Activated T-helper 1 cell treated with anti-CD3 and anti-CD28 coated beads, Interleukin-12 subunit alpha, Interleukin-12 subunit beta, Interleukin-2, Interleukin-4 antibody, amounts not matched to agents 30 ng/mL and 10 ng/mL and 1 ng/mL, durations not matched to agents 14 hours and 24 hours and 36 hours (primary cell): ENCODE results near the gene TMEM8B. TPM values are rescaled to one million over a fixed set of nuclear protein-coding genes. Genes with fewer than 3 reads are reported as not detected.
"Not testable (repeated sequence)": the region's sequence is repeated elsewhere in the genome, so short reads cannot be mapped to it uniquely, and the experiment has no call there.

ENCODE experiments used
- DNase-seq: peaks from one replicate; pipeline ENCODE4 v3.0.0; 2021; ENCODE audit warnings: low spot score
- H3K27ac Mint-ChIP-seq: one replicate; pipeline ENCODE4 v1.8.0; 2021; ENCODE audit warnings: mild to moderate bottlenecking, mixed read lengths
- H3K27me3 Mint-ChIP-seq: one replicate; pipeline ENCODE4 v1.8.0; 2022; ENCODE audit warnings: mild to moderate bottlenecking, moderate library complexity, mixed read lengths; ENCODE audit not compliant: insufficient read depth
- H3K36me3 Mint-ChIP-seq: one replicate; pipeline ENCODE4 v1.8.0; 2021; ENCODE audit warnings: low read depth, mixed read lengths
- H3K4me1 Mint-ChIP-seq: one replicate; pipeline ENCODE4 v1.8.0; 2021; ENCODE audit warnings: low read depth, mixed read lengths
- H3K4me3 Mint-ChIP-seq: one replicate; pipeline ENCODE4 v1.8.0; 2021; ENCODE audit warnings: mild to moderate bottlenecking, moderate library complexity, mixed read lengths
- H3K9me3 Mint-ChIP-seq: one replicate; pipeline ENCODE4 v1.8.0; 2021; ENCODE audit warnings: mixed read lengths
- intact Hi-C: fragments of 100-400 bp; cut with micrococcal nuclease; formaldehyde crosslinking; loops from one replicate; pipeline ENCODE4 v1.15.1; 2024
- total RNA-seq: library from RNA; stranded (reverse); gene quantifications from 2 replicates; pipeline ENCODE4 v1.2.3, GENCODE V29; 2022

Gene TMEM8B
- total RNA-seq, 1 donor from 2014 or later = 1.7 TPM

DNA sequence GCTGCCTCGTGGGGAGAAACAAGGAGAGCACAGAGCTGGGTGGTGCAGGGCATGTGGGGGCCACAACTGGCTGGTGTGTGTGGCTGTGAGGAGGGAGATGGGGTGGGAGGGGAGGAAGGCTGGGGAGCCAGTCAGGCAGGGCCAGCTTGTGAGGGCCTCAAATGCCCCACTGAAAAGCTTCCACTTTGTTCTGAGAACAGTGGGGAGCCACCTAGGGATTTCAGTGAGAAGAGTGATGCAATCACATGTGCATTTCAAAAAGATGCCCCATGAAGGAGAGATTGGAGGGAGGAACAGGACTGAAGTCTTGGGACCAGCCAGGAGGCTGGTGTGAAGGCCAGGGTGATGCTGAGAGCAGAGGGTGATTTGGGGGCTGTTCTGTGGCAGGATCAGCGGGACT, 39.9 kb downstream of the TMEM8B start:
- no peak for DNase-seq
- Mint-ChIP-seq H3K4me3 (no peak overlapping the region), H3K36me3 (no peaks in the 10 kb centered on the region), H3K27me3 (no peaks in the 10 kb centered on the region), H3K9me3 (no peaks in the 10 kb centered on the region), H3K4me1 (no peaks in the 10 kb centered on the region), H3K27ac (no peak overlapping the region)
- intact Hi-C loops = no loop called here

GRCh38 chr9:35869621-35870216, 40.7 kb downstream of the TMEM8B start:
- H3K36me3 Mint-ChIP-seq = no peaks in the 10 kb centered on the region
- H3K9me3 Mint-ChIP-seq = no peaks in the 10 kb centered on the region
- H3K27me3 Mint-ChIP-seq = no peaks in the 10 kb centered on the region
- no peak for DNase-seq
- H3K4me3 Mint-ChIP-seq = no peak overlapping the region
- H3K4me1 Mint-ChIP-seq = no peaks in the 10 kb centered on the region
- no peak overlapping the region for H3K27ac Mint-ChIP-seq
- intact Hi-C loops = no loop called here

DNA sequence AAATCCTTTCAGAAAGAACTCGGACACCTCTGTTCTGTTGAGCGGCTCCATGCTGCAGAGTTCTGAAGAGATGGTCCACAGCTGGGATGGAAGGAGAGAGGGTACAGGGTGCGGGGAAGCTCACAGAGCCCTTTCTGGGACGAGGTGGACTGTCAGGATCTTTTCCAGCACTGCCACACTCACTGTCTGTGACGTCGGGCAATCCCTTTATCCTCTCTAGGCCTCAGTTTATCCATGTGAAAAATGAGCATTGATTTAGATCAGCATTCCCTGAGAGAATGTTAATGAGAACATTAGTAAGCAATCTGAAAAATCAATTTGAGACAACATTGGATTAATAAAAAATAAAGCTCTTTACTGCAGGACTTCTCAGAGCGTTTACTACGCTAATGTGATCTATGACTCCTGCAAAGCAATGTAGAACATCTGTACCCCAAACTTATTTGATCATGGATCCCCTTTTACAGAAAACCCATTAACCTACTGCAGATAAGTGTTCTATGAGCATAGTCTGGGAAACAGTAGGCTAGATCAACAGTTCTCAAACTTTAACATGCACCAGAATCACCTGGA, 41.4 kb downstream of the TMEM8B start, which contains the start of gene OR13J1:
OR13J1 (minus strand) TSS at position 51 of the 573 bp plus-strand sequence; CDS start at position 51, 0 bp downstream.
- Mint-ChIP-seq H3K27ac (no peak within 1 kb of the TSS), H3K4me3 (no peak within 1 kb of the TSS), H3K27me3 (peaks cover 2% of the 10 kb centered on the region), H3K36me3 (no peaks in the 10 kb centered on the region), H3K9me3 (no peaks in the 10 kb centered on the region), H3K4me1 (no peaks in the 10 kb centered on the region)
- intact Hi-C loops = no loop called here
- DNase-seq = no peak

DNA sequence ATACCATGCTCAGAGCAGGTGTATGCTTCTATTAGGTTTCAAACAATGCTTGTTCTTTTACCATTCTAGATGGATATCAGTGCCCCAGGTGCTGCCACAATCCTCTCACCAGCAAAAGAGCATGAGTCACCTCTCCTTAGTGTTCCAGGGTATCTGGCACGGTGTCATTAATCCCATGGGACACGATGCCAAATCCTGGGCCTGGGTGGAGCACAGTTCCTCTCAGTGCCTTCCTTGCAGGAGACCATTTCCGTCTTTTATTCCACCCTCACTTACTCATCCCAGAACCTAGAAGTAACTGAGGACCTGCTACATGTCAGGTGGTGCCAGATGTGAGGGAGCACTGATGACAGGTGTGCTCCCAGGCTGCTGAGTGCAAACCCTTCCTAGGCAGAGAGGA, 42.5 kb downstream of the TMEM8B start:
- H3K9me3 Mint-ChIP-seq = peaks cover 3% of the 10 kb centered on the region
- DNase-seq = no peak
- intact Hi-C loops = no loop called here
- H3K4me3 Mint-ChIP-seq = no peak overlapping the region
- peaks cover 7% of the 10 kb centered on the region for H3K27me3 Mint-ChIP-seq
- no peaks in the 10 kb centered on the region for H3K4me1 Mint-ChIP-seq
- H3K27ac Mint-ChIP-seq = no peak overlapping the region
- H3K36me3 Mint-ChIP-seq = no peaks in the 10 kb centered on the region

GRCh38 chr9:35872505-35872904, 43.5 kb downstream of the TMEM8B start:
- Mint-ChIP-seq H3K4me1 (no peaks in the 10 kb centered on the region), H3K27ac (no peak overlapping the region), H3K36me3 (no peaks in the 10 kb centered on the region), H3K4me3 (no peak overlapping the region), H3K9me3 (peaks cover 10% of the 10 kb centered on the region), H3K27me3 (peaks cover 11% of the 10 kb centered on the region)
- intact Hi-C loops = no loop called here
- DNase-seq = no peak

DNA sequence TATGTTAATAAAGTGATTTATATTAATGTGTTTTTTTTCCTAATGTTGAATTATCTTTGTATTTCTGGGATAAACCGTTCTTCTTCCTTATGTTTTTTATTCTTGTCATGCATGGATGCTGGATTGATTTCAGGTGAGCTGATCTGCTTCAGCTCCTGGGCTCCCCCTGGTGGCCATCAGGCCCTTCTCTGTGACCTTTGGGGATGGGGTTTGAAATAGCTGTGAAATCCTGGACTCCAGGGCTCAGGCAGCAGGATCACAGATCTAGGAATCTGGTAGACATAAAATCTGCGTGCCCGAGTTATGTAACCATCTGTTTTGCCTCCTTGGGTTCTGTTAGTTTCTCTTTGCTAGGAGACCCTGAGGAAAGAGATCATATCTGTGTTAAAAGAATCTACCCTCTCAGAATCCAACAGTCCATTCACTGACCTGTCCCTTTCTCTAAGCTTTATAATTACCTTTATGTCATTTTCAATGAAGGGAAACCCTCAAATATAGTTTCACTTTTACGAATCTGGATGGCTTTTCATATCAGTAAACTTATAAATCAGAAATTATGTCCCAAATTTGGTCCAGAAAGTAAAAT, 53.3 kb downstream of the TMEM8B start:
- Mint-ChIP-seq H3K9me3 (peaks cover 6% of the 10 kb centered on the region), H3K36me3 (no peaks in the 10 kb centered on the region), H3K27me3 (peaks cover 22% of the 10 kb centered on the region), H3K27ac (no peak overlapping the region), H3K4me3 (no peak overlapping the region), H3K4me1 (no peaks in the 10 kb centered on the region)
- intact Hi-C loops = loop anchor here (1.0 to 5.0 kb wide), 5 partner anchors 56 to 405 kb away; partner anchors contain the start of gene TESK1
- peak; percentile 55 for DNase-seq

DNA sequence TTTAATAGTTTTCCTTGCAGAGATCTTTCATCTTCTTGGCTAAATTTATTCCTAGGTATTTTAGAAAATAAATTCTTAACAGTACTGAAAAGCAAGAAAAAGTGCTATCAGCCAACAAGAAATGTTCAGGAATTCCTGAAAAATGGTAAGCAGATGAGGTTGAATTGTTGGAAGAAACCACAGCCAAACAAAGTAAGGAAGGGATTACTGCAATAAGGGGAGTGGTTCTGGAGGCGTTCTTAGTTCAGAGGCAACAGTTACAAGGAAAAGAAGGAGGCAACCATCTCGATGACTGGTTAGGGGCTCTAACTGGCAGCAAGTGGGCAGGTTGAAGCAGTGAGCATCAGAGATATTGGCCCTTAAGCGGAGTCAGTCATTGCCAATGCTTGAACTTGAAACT, 54.0 kb downstream of the TMEM8B start:
- intact Hi-C loops = loop anchor here (1.0 to 5.0 kb wide), 5 partner anchors 57 to 406 kb away; partner anchors contain the start of gene TESK1
- peaks cover 22% of the 10 kb centered on the region for H3K27me3 Mint-ChIP-seq
- H3K36me3 Mint-ChIP-seq = no peaks in the 10 kb centered on the region
- no peak overlapping the region for H3K4me3 Mint-ChIP-seq
- DNase-seq = no peak
- no peaks in the 10 kb centered on the region for H3K9me3 Mint-ChIP-seq
- H3K4me1 Mint-ChIP-seq = no peaks in the 10 kb centered on the region
- H3K27ac Mint-ChIP-seq = no peak overlapping the region

DNA sequence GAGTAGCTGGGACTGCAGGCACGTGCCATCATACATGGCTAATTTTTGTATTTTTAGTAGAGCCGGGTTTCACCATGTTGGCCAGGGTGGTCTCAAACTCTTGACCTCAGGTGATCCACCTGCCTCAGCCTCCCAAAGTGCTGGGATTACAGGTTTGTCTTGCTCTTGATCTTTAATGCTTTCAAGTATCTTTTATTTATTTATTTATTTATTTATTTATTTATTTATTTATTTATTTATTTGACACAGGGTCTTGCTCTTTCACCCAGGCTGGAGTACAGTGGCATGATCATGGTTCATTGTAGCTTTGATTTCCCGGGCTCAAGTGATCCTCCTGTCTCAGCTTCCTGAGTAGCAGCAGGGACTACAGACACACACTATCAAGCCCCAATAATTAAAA, 55.9 kb downstream of the TMEM8B start:
- H3K4me1 Mint-ChIP-seq, H3K9me3 Mint-ChIP-seq, H3K36me3 Mint-ChIP-seq, H3K27ac Mint-ChIP-seq, H3K4me3 Mint-ChIP-seq, DNase-seq: not testable (repeated sequence)
- H3K27me3 Mint-ChIP-seq = peaks cover 15% of the 10 kb centered on the region
- intact Hi-C loops = loop anchor here (5.0 kb wide), 1 partner anchor 408 kb away; no protein-coding TSS in a partner anchor

DNA sequence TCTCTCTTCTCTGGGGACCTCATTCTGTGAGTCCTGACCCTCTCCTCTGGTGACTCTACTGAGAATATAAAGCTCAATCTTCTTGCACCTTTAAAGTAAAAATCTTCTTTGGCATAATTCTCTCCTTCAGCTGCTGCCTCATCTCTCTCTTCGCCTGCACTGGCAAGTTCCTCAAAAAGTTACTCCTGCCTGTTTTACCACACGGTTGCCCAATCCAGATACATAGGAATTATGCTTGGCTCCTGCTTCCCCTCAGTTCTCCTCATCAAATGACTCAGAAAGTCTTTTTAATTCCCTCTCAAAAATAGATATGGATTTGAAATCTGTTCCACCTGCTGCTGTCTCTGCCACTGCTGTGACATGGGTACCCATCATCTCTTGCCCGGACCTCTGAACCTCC, 62.6 kb downstream of the TMEM8B start:
- H3K36me3 Mint-ChIP-seq = no peaks in the 10 kb centered on the region
- H3K9me3 Mint-ChIP-seq = no peaks in the 10 kb centered on the region
- no peak for DNase-seq
- no peak overlapping the region for H3K27ac Mint-ChIP-seq
- H3K4me1 Mint-ChIP-seq = no peaks in the 10 kb centered on the region
- H3K4me3 Mint-ChIP-seq = no peak overlapping the region
- H3K27me3 Mint-ChIP-seq = peaks cover 32% of the 10 kb centered on the region
- intact Hi-C loops = no loop called here

GRCh38 chr9:35892051-35892450, 63.0 kb downstream of the TMEM8B start:
- DNase-seq = no peak
- Mint-ChIP-seq H3K36me3 (no peaks in the 10 kb centered on the region), H3K27me3 (peaks cover 34% of the 10 kb centered on the region), H3K4me3 (no peak overlapping the region), H3K4me1 (no peaks in the 10 kb centered on the region), H3K9me3 (no peaks in the 10 kb centered on the region), H3K27ac (no peak overlapping the region)
- intact Hi-C loops = no loop called here

DNA sequence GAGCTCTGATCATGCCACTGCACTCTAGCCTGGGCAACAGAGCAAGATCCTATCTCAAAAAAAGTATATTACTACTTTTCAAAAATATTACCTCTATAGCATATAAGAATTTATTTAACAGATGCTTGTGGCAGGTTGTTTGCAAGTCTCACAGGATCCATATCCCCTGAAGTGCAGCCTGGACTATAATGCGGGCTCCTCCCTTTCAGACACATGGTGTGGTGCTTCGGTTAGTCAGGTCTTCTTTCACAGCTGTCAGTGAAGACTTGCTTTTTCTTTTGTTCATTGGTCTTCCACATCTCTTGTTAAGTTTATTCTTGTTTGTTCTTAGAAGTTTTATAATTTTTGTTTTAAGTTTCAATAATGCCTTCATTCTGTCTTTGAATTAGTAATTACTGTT, 67.5 kb downstream of the TMEM8B start:
- intact Hi-C loops = no loop called here
- no peak overlapping the region for H3K27ac Mint-ChIP-seq
- no peaks in the 10 kb centered on the region for H3K9me3 Mint-ChIP-seq

GRCh38 chr9:35897376-35898099, 68.5 kb downstream of the TMEM8B start:
- DNase-seq, H3K4me1 Mint-ChIP-seq, H3K4me3 Mint-ChIP-seq, H3K9me3 Mint-ChIP-seq, H3K27ac Mint-ChIP-seq, H3K36me3 Mint-ChIP-seq, intact Hi-C loops: not testable (repeated sequence)
- H3K27me3 Mint-ChIP-seq = peaks cover 30% of the 10 kb centered on the region

More for the DNA sequence above, 67.5 kb downstream of the TMEM8B start:
- H3K4me3 Mint-ChIP-seq = no peak overlapping the region
- H3K4me1 Mint-ChIP-seq = no peaks in the 10 kb centered on the region
- no peaks in the 10 kb centered on the region for H3K36me3 Mint-ChIP-seq
- no peak for DNase-seq
- H3K27me3 Mint-ChIP-seq = peaks cover 33% of the 10 kb centered on the region

DNA sequence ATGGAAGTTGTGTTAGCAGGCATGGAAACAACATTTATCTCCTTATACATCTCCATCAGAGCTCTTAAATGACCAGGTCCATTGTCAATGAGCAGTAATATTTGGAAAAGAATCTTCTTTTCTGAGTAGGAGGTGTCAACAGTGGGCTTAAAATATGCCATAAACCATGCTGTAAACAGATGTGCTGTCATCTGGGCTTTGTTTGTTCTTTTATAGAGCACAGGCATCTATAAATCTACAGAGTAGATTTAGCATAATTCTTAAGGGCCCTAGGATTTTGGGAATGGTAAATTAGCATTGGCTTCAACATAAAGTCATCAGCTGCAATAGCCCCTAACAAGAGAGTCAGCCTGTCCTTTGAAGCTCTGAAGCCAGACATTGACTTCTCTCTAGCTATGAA, 69.3 kb downstream of the TMEM8B start:
- peaks cover 30% of the 10 kb centered on the region for H3K27me3 Mint-ChIP-seq
- H3K4me3 Mint-ChIP-seq = no peak overlapping the region
- no peak for DNase-seq
- H3K9me3 Mint-ChIP-seq = no peaks in the 10 kb centered on the region
- H3K36me3 Mint-ChIP-seq = no peaks in the 10 kb centered on the region
- intact Hi-C loops = no loop called here
- H3K4me1 Mint-ChIP-seq = no peaks in the 10 kb centered on the region
- no peak overlapping the region for H3K27ac Mint-ChIP-seq
